Measurements from ENCODE around the gene PTPRF.

DNA sequence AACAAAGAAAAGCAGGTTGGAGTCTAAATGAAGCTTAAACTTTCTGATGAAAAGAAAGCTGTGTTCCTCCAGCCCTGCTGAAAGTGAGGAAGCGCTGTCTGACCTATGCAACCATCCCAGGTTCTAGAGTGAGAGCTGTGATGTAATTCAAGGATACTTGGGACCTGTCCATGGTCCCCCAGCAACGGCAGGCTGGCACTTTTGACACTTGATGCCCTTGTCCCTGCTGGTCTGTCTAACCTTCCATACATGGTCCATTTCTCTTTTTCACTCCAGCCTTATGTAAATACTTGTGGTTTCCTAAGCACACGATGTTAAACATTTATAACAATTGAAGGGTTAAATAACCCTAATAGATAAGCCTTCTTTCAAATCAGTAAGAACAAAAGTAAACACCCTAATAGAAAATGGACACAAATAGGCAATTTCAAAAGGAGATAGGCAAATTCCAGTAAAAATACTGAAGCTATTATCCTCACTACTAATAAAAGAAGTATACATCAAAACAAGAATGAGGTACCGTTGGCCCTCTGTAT lies 101.5 kb downstream of the PTPRF start:
- no peak for TF ChIP-seq EZH2phosphoT487 (IDR thresholded peaks at IDR 0.05)
- TF ChIP-seq EZH2 (IDR thresholded peaks at IDR 0.05): no peak
- TF ChIP-seq, protein P1, sequence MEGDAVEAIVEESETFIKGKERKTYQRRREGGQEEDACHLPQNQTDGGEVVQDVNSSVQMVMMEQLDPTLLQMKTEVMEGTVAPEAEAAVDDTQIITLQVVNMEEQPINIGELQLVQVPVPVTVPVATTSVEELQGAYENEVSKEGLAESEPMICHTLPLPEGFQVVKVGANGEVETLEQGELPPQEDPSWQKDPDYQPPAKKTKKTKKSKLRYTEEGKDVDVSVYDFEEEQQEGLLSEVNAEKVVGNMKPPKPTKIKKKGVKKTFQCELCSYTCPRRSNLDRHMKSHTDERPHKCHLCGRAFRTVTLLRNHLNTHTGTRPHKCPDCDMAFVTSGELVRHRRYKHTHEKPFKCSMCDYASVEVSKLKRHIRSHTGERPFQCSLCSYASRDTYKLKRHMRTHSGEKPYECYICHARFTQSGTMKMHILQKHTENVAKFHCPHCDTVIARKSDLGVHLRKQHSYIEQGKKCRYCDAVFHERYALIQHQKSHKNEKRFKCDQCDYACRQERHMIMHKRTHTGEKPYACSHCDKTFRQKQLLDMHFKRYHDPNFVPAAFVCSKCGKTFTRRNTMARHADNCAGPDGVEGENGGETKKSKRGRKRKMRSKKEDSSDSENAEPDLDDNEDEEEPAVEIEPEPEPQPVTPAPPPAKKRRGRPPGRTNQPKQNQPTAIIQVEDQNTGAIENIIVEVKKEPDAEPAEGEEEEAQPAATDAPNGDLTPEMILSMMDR (IDR thresholded peaks at IDR 0.05): no peak
